Inflammatory macrophage (primary cell): Measurements from ENCODE around the gene TMEM19.
A peak's percentile ranks its signal among the peaks of the same experiment; 100 is the strongest.

Experiments
- DNase-seq, 2 donors: peaks; one replicate each; pipeline ENCODE4 v3.0.0-alpha.2; 2020 to 2022

The TMEM19 gene

GRCh38 chr12:71719647-71720370, 33.9 kb downstream of the TMEM19 start:
- DNase-seq: no peak

DNA sequence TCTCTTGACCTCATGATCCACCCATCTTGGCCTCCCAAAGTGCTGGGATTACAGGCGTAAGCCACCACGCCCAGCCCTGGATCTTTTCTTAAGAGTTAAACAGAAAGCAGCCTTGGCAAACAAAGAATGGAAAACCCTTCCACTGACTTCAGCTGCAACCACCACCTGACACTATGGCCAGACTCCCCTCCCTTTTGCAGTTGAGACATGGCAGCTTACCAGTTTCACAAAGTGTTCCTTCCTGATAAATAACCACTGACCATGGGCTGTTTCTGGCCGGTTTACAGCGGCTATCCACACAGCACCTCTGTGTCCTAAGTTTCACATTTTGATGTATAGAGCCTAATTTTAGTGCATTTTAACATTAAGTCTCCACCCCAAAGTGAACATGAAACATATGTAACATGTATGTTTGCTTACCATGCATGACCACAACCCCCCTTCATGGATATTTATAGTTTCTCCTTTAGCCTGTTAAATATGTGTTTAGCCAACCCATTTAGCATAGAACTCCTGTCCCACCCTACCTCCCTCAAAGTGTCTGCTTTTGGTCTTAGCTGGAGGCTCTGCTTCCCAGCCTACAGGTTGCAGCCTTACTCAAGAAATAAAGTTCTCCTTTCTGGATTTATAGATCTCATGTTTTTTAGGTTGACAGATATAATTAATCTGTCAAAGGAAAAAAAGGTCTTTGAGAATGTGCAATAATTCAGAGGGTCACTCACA, 36.1 kb downstream of the TMEM19 start:
- DNase-seq: no peak

DNA sequence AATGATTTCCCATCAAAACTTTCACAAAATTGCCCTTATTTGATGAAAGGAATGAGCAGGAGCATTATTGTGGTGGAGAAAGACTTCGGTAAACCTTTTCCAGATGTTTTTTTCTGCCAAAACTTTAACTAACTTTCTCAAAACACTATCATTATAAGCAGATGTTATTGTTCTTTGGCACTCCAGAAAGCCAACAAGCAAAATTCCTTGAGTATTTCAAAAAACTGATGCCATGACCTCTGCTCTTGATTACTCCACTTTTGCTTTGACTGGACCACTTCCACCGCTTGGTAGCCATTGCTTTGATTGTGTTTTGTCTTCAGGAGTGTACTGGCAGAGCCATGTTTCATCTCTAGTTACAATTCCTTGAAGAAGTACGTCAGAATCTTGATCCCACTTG, 39.1 kb downstream of the TMEM19 start:
- no peak for DNase-seq

DNA sequence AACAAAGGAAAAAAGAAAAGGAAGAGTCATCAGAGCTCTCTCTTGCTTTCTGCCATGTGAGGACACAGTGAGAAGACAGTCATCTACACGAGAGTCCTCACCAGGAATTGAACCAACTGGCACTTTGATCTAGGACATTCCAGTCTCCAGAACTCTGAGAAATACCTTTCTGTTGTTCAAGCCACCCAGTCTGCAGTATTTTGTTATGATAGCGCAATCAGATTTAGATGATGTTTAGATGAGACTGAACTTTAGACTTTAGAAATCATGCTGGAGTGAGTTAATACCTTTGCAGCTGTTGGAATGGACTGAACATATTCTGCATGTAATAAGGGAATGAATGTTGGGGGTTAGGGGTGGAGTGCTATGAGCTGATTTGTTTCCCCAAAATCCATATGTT, 40.7 kb downstream of the TMEM19 start:
- DNase-seq: no peak

DNA sequence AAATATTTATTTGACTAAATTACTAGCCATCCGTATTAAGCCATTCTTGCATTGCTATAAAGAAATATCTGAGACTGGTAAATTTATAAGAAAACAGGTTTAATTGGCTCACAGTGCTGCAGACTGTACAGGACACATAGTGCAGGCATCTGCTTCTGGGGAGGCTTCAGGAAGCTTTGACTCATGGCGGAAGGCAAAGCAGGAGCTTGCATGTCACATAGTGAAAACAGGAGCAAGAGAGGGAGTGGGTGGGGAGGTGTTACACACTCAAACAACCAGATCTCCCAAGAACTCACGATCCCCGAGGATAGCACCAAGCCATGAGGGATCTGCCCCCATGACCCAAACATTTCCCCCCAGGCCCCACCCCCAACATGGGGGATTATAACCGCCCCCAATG, 42.1 kb downstream of the TMEM19 start:
- DNase-seq: no peak

GRCh38 chr12:71730936-71731335, 45.1 kb downstream of the TMEM19 start:
- DNase-seq: no peak

- no peak for DNase-seq
Measured at GRCh38 chr12:71731439-71732356, 45.8 kb downstream of the TMEM19 start.

- DNase-seq: no peak
Measured at GRCh38 chr12:71732357-71732712, 46.5 kb downstream of the TMEM19 start.

- no peak for DNase-seq
Measured at GRCh38 chr12:71737197-71737596, 51.3 kb downstream of the TMEM19 start.

GRCh38 chr12:71742998-71743397, 57.1 kb downstream of the TMEM19 start:
- DNase-seq: no peak

- no peak for DNase-seq
Measured at GRCh38 chr12:71744522-71745300, 58.8 kb downstream of the TMEM19 start.

GRCh38 chr12:71746974-71747611, 61.2 kb downstream of the TMEM19 start:
- peak; percentile 62 to 63 for DNase-seq

- DNase-seq: no peak
Measured at GRCh38 chr12:71748081-71748850, 62.4 kb downstream of the TMEM19 start.

DNA sequence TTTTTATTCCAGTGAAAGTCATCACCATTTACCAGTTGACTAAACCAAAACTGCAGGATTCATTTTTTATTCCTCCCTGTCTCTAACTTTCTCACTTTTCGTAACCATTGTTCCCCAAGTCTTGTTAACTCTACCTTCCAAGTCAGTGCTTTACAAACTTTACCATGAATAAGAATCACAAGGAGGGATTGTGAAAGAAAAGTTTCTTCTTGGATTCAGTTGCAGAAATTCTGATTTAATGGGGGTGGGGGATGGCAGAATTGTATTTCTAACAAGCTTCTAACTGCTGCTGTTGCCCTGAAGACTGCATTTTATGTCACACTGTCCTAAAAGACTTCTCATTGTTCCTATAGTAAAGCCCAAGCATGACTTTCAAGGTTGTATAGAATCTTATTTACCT, 63.8 kb downstream of the TMEM19 start:
- DNase-seq: peak; percentile 55 to 57

- no peak for DNase-seq
Measured at GRCh38 chr12:71752891-71753290, 67.0 kb downstream of the TMEM19 start.
